ENCODE results near the gene SH3GLB2.

The SH3GLB2 gene

DNA sequence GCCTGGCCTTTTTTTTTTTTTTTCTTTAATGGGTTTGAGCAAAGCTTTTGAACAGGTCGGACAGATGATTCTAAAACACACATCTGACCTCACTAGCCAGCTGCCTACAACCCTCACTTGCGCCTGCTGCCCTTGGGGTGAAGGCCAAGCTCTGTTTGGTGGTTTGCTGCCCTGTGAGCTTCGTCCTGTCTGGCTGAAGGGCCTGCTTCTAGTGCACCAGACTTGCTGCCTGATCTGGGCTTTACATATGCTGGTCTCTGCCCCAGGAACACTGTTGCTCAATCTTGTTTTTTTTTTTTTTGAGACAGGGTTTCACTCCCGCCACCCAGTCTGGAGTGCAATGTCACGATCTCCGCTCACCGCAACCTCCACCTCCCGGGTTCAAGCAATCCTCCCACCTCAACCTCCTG, 36.4 kb upstream of the SH3GLB2 start:
- DNase-seq (ENCODE audit: insufficient read length, low spot score) (no peak), FAIRE-seq (no peak)
- no peak for TF ChIP-seq POLR2A (IDR thresholded peaks at IDR 0.05; ENCODE audit: low read depth, low read length)

DNA sequence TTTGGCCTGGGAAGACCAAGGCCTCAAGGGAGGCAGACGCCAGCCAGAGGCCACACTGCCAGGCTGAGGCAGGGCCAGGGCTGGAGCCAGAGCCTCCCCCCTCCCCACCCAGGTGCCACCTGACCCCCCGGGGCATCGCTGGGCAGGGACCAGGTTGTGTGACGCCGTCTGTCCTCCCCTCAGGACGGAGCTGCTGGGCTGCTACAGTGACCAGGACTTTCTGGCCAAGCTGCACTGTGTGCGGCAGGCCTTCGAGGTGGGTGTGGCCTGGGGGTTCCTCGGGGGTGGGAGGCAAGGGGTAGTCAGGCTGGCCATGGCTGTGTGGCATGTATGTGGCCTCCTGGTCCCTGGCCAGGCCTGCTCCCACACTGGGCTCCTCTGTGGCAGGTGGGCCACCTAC, 34.9 kb upstream of the SH3GLB2 start:
- DNase-seq (ENCODE audit: insufficient read length, low spot score) (no peak), FAIRE-seq (no peak)
- no peak for TF ChIP-seq POLR2A (IDR thresholded peaks at IDR 0.05; ENCODE audit: low read depth, low read length)

DNA sequence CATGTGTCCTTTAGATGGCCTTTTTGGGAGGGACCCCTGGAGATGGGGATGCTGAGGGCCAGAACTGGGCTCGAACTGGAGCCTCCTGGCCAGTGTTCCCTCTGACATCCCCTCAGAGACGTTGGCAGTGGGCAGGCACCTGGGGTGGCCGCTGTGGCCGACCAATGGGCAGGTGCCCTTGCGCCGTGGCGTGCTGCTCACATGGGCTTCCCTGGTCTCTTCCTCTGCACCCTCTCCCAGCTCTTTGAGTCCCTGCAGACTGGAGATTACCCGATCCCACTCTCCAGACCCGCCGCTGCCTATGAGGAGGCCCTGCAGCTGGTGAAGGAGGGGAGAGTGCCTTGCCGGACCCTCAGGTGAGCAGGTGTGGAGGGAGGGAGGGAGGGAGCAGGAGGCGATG, 32.9 kb upstream of the SH3GLB2 start:
- DNase-seq (ENCODE audit: insufficient read length, low spot score) (no peak), FAIRE-seq (no peak)
- TF ChIP-seq POLR2A (IDR thresholded peaks at IDR 0.05; ENCODE audit: low read depth, low read length): no peak

DNA sequence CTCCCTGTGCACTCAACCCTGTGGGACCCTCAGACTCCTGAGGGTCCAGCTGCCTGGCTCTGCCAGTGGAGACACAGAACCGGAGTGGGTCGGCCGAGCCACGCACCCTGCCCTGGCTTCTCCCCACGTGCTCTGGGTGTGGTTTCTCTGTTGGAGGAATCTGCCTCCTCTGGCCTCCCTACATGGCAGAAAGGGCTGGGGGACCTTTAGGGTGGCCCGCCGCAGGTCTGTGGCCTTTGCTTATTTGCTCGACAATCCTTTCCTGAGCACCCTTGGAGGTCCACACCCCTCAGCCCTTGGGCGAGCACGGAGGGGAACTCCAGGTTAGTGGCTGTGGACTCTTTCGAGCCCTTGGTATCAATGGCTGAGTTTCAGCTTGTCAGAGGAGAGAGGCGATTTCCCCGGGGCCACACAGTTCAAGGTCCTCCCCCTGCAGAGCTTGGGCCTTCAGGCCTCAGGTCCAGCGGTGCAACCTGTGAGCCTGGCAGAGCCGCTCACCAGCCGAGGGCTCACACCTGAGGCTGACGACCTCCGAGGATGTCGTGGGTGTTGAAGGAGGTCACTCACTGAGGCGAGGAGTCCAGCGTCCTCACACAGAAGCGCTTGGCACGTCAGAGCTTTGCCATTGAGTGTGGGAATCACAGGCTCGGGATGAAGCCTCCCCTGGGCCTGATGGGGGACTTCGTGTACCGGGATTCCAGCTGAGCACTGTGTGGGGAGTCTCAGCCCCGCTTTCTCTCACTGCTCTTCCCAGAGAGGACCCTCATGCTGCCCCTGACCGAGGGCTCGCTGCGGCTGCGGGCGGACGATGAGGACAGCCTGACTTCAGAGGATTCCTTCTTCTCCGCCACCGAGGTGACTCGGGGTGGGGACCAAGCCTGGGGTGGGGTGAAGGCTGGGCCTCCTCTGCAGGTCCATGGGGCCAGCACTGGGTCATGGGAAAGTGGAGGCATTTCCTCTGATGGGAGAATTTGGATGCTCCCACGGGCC, 32.0 kb upstream of the SH3GLB2 start:
- no peak for FAIRE-seq
- DNase-seq (ENCODE audit: insufficient read length, low spot score): no peak
- TF ChIP-seq POLR2A (IDR thresholded peaks at IDR 0.05; ENCODE audit: low read depth, low read length): no peak

DNA sequence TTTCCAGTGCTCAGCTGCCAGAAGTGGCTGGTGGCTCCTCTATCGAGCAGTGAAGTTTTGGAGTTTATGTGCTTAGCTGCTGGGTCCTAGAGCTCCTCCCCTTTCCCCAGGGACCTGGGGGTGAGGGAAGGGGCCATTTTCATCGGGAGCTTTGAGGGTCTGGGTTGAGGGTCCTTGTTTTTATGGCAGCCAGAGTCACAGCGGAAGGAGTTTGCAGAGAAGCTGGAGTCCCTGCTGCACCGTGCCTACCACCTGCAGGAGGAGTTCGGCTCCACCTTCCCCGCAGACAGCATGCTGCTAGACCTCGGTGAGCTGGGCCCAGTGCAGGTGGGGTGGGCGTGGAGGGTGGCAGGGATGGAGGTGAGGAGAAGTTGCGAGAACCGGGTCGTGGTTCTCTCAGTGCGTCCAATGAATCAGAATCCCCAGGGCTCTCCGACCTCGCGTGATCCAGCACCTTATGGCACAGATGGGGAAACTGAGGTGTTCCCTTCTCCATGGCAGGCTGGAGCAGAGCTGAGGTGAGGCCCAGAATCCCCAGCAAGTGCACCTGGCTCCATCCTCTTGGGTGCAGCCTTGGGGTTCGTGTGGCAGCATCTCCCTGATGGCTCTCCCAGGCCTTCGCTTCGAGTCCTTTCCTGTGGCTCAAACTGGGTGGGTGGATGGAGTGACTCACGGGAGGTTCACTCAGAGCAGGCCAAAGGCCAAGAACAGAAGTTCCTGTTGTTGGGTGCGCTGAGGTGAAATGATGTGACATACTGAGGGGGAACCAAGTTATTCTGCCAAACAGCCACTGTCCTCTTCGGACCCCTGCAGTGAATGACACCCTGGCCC, 31.0 kb upstream of the SH3GLB2 start:
- TF ChIP-seq POLR2A (IDR thresholded peaks at IDR 0.05; ENCODE audit: low read depth, low read length): no peak
- FAIRE-seq (peak; percentile 62), DNase-seq (ENCODE audit: insufficient read length, low spot score) (peak; percentile 98)

DNA sequence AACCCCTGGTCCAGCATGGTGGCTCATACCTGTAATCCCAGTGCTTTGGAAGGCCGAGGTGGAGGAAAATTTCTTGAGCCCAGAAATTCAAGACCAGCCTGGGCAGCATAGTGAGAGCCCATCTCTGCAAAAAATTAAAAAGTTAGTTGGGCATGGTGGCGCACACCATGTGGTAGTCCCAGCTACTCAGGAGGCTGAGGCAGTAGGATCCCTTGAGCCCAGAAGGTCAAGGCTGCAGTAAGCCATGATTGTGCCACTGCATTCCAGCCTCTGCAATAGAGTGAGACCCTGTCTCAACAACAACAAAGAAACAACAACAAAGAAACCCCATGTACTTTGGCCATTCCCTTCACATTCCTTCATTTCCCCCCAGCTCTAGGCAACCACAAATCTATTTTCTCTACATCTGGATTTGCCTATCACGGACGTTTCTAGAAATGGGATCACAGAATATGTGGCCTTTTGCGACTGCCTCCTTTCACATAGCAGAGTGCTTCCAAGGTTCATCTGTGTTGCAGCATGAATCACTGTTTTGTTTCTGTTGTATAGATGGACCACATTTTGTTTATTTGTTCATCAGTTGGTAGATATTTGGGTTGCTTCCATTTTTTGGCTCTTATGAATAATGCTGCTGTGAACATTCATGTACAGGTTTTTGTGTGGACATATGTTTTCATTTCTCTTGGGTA, 26.2 kb upstream of the SH3GLB2 start:
- no peak for DNase-seq (ENCODE audit: insufficient read length, low spot score)
- no peak for FAIRE-seq
- TF ChIP-seq POLR2A (IDR thresholded peaks at IDR 0.05; ENCODE audit: low read depth, low read length): no peak

DNA sequence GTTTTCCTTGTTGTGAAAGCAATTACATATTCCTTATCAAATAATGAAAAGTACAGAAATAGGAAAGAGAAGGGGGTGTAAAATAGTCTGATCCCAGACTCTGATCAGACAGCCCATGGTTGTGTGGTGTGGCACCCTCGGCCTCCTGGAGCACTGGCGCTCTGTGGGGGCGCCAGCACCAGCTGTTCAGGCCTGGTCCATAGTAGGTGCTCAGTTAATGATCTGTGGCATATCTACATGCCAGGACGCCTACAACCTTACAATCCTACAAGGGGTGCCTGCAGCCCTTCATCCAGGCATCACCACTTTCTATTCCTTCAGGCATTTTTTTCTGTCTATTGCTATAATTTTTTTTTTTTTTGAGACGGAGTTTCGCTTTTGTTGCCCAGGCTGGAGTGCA, 24.9 kb upstream of the SH3GLB2 start:
- FAIRE-seq (no peak), DNase-seq (ENCODE audit: insufficient read length, low spot score) (no peak)
- no peak for TF ChIP-seq POLR2A (IDR thresholded peaks at IDR 0.05; ENCODE audit: low read depth, low read length)

DNA sequence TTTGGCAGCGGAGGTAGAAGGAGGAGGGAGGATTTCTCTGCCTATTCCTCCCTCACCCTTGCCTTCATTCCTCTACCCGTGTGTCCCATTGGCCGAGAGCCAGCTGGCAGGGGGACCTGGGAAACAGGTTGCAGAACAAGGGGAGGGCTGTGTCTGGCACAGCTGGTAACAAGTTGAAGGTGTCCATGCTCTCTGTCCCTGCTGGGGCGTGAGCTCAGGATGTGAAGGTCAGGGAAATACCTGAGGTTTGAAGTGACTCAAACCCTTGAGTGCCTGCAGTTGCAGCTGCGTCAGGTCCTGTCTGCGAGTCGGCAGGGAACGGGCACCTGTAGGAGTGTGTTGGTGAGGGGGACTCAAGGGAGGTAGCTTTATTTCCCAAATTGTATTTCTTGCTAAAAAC, 24.5 kb upstream of the SH3GLB2 start:
- DNase-seq (ENCODE audit: insufficient read length, low spot score): no peak
- TF ChIP-seq POLR2A (IDR thresholded peaks at IDR 0.05; ENCODE audit: low read depth, low read length): no peak
- no peak for FAIRE-seq

DNA sequence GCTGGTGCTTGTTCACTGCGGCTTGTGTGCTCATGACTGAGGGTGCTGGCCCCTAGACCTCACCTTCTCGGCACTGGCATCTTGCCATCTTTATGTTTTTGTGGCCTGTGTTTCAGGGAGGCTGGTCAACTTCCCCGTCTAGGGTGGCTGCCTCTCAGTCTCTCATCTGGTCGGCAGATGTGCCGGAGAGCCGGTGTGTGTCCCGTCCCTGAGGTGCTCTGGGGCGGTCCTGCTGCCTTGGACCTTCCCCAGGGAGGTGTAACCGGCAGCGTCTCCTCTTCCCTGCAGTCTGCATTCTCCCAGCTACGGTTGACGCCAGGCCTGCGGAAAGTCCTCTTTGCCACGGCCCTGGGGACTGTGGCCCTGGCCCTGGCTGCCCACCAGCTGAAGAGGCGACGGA, 13.9 kb upstream of the SH3GLB2 start:
- no peak for FAIRE-seq
- TF ChIP-seq POLR2A (IDR thresholded peaks at IDR 0.05; ENCODE audit: low read depth, low read length): no peak
- no peak for DNase-seq (ENCODE audit: insufficient read length, low spot score)

DNA sequence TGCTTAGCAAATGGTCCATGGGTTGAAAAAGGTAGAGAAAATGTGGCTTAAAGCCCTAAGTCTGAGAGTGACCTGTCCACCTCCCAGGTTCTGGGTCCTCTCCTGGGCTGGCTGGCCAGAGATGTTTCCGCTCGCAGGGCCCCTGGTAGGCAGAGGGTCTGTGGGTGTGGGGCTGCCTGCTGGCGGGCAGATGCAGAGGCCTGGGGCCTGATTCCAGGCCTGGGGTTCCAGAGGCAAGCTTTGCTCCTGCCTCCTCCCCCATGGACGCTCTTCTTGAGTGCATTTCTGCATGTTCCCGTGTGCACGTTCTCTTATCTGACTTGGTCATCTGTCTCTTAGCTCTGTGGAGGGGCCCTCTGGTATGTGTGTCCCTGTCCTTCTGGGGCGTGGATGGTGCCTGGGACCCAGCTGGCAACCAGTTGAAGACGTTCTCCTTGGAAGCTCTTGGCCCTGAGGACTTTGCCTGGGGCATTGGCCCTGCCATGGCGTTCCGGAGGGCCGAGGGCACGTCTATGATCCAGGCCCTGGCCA, 12.0 kb upstream of the SH3GLB2 start:
- TF ChIP-seq POLR2A (IDR thresholded peaks at IDR 0.05; ENCODE audit: low read depth, low read length): no peak
- DNase-seq (ENCODE audit: insufficient read length, low spot score) (no peak), FAIRE-seq (no peak)

DNA sequence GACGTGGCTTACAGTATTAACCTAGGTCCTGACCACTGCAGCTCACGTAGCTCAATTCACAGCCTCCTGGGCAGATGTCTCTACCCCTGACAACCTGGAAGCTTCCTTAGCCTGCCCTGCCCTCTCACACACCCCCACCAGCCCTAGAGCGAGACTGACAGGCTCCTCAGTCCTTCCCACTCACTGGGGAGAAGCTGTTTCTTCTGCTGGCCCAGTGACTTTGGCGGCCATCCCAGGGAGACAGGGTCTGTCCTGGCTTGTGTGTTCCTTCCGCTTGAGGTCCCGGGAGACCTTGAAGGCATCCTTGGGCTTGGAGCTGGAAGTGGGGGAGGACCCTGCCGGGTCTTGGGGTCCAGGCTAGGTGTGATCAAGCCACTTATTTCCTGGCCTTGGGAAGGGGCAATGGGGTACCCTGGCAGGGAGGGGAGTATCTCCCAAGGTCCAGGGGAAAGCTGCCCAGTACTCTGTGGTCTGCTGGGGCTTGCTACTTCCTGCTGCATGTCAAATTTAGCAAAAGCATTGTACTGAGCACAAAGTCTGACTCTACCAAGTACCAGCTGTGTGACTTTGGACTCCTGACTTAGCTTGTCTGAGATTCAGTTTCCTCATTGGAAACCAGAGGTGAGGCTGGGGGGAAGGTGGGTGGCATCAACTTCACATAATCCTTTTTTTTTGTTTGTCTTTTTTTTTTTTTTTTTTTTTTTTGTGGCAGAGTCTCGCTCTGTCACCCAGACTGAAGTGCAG, 10.2 kb upstream of the SH3GLB2 start:
- DNase-seq (ENCODE audit: insufficient read length, low spot score) (no peak), FAIRE-seq (no peak)
- no peak for TF ChIP-seq POLR2A (IDR thresholded peaks at IDR 0.05; ENCODE audit: low read depth, low read length)

DNA sequence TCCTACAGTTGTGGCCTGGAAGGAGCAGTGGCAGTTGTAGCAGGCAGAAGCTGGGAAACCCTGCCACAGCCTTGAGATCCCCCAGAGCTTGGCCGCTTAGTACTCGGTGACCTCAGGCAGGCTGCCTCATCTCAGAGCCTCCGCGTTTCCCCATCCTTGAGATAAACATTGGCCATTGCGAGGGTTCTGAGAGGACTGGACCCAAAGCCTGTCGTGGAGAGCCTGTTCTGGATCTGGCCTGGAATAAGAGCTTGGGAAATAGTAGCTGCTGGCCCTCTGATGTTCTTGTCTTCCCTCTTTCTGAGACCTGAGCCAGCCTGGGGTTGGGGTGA, 9.6 kb upstream of the SH3GLB2 start:
- FAIRE-seq (no peak), DNase-seq (ENCODE audit: insufficient read length, low spot score) (no peak)
- TF ChIP-seq POLR2A (IDR thresholded peaks at IDR 0.05; ENCODE audit: low read depth, low read length): no peak

Data from H54 (cell line).